Trophoblast cell (in vitro differentiated cells and primary cell): ENCODE measurements around the gene CHST15.

Experiments used
- DNase-seq, 2 donors: peaks; one replicate each; pipeline ENCODE4 v3.0.0-alpha.2; 2016
- H2AFZ ChIP-seq: 2 replicates; pipeline ENCODE4 v1.6.1; 2013; ENCODE audit warnings: low read length, moderate library complexity, mild to moderate bottlenecking; ENCODE audit not compliant: insufficient read depth, poor library complexity
- H2AK5ac ChIP-seq: 2 replicates; pipeline ENCODE4 v1.6.1; 2013; ENCODE audit warnings: mild to moderate bottlenecking, low read length
- H2BK120ac ChIP-seq: 2 replicates; pipeline ENCODE4 v1.6.1; 2013; ENCODE audit warnings: low read length, mild to moderate bottlenecking, moderate library complexity; ENCODE audit not compliant: insufficient read depth, poor library complexity
- H2BK12ac ChIP-seq: 2 replicates; pipeline ENCODE4 v1.6.1; 2013; ENCODE audit warnings: mild to moderate bottlenecking, low read length, moderate library complexity
- H2BK5ac ChIP-seq: 2 replicates; pipeline ENCODE4 v1.6.1; 2013; ENCODE audit warnings: low read length, low read depth, moderate library complexity, mild to moderate bottlenecking; ENCODE audit not compliant: poor library complexity
- H3K14ac ChIP-seq: 2 replicates; pipeline ENCODE4 v1.6.1; 2013; ENCODE audit warnings: mild to moderate bottlenecking, low read length
- H3K18ac ChIP-seq: 2 replicates; pipeline ENCODE4 v1.6.1; 2013; ENCODE audit warnings: mild to moderate bottlenecking, low read length
- H3K23ac ChIP-seq: 2 replicates; pipeline ENCODE4 v1.6.1; 2013; ENCODE audit warnings: low read length
- H3K27ac ChIP-seq: 2 replicates; pipeline ENCODE4 v1.5.1; 2013; ENCODE audit warnings: low read depth, mild to moderate bottlenecking, inconsistent platforms, low read length, moderate library complexity
- H3K27me3 ChIP-seq: 2 replicates; pipeline ENCODE4 v1.6.1; 2013; ENCODE audit warnings: inconsistent platforms, mild to moderate bottlenecking, low read length, moderate library complexity; ENCODE audit not compliant: insufficient read depth
- H3K36me3 ChIP-seq, 2 experiments: 1 replicate in 1 of 2; 2 replicates in 1 of 2; pipeline ENCODE4 v1.6.1; 2013; ENCODE audit warnings: low read length in 2 of 2, mild to moderate bottlenecking in 2 of 2, moderate library complexity in 1 of 2; ENCODE audit not compliant: insufficient read depth in 2 of 2, control insufficient read depth in 1 of 2
- H3K4ac ChIP-seq: 2 replicates; pipeline ENCODE4 v1.6.1; 2013; ENCODE audit warnings: low read depth, mild to moderate bottlenecking, low read length, moderate library complexity
- H3K4me1 ChIP-seq, 2 experiments: 1 replicate in 1 of 2; 2 replicates in 1 of 2; pipeline ENCODE4 v1.6.1; 2013; ENCODE audit warnings: low read length in 2 of 2, mild to moderate bottlenecking in 2 of 2, moderate library complexity in 1 of 2; ENCODE audit not compliant: insufficient read depth in 2 of 2, control insufficient read depth in 1 of 2
- H3K4me2 ChIP-seq: 2 replicates; pipeline ENCODE4 v1.6.1; 2013; ENCODE audit warnings: inconsistent platforms, mild to moderate bottlenecking, low read length, moderate library complexity
- H3K4me3 ChIP-seq: 2 replicates; pipeline ENCODE4 v1.5.1; 2013; ENCODE audit warnings: mild to moderate bottlenecking, low read depth, low read length, inconsistent platforms
- H3K79me1 ChIP-seq: one replicate; pipeline ENCODE4 v1.6.1; 2013; ENCODE audit warnings: low read length
- H3K79me2 ChIP-seq: 2 replicates; pipeline ENCODE4 v1.6.1; 2013; ENCODE audit warnings: low read length, mild to moderate bottlenecking; ENCODE audit not compliant: control insufficient read depth, insufficient read depth, poor library complexity
- H3K9ac ChIP-seq: 2 replicates; pipeline ENCODE4 v1.6.1; 2013; ENCODE audit warnings: mild to moderate bottlenecking, low read length
- H3K9me3 ChIP-seq: 2 replicates; pipeline ENCODE4 v1.6.1; 2013; ENCODE audit warnings: low read depth, mild to moderate bottlenecking, control low read depth, inconsistent platforms, low read length; ENCODE audit not compliant: insufficient read depth
- H4K12ac ChIP-seq: 2 replicates; pipeline ENCODE4 v1.6.1; 2013; ENCODE audit warnings: low read depth, mild to moderate bottlenecking, low read length, moderate library complexity
- H4K8ac ChIP-seq: 2 replicates; pipeline ENCODE4 v1.6.1; 2013; ENCODE audit warnings: low read depth, mild to moderate bottlenecking, low read length, moderate library complexity
- H4K91ac ChIP-seq: one replicate; pipeline ENCODE4 v1.6.1; 2013; ENCODE audit warnings: low read depth, mild to moderate bottlenecking, low read length, moderate library complexity
- WGBS: extraction: QIAGEN DNeasy Blood & Tissue Kit; methylation state at CpG from one replicate; pipeline ENCODE4 v1.1.7; 2013; ENCODE audit warnings: missing lambda C conversion rate; ENCODE audit not compliant: insufficient read length, insufficient coverage; ENCODE audit errors: extremely low coverage; 5-methylcytosine and 5-hydroxymethylcytosine counted together

Gene CHST15

DNA sequence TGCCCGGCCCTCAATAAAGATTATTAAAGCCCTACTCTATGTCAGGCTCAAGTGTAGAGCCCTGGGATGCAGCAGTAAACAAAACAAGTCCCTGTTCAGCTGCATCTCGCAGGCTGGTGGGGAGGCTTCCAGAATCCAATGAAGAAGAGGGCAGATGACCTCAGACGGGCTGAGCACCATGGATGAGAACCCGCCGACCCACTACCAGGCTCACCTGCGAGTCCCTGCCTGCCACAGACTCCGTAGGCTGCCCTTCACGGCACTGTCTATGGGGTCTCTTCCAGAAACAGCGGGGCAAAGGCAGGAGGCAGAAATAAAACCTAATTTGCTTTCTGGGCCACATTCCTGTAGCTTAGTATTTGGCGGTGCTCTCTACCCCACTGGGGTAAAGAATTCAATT, 22.7 kb downstream of the CHST15 start:
- Histone ChIP-seq H3K36me3 (no peaks in the 10 kb centered on the region), H3K14ac (no peak overlapping the region), H3K27ac (no peak overlapping the region), H3K4me1 (peaks cover 12 to 17% of the 10 kb centered on the region in 2 experiments), H2BK5ac (no peak overlapping the region), H4K8ac (no peak overlapping the region), H3K79me1 (no peaks in the 10 kb centered on the region), H3K79me2 (peaks cover 2% of the 10 kb centered on the region), H3K18ac (no peak overlapping the region), H3K4me3 (no peak overlapping the region), H3K4ac (no peak overlapping the region), H2AK5ac (no peak overlapping the region), H3K27me3 (no peaks in the 10 kb centered on the region), H3K9me3 (no peaks in the 10 kb centered on the region), H2BK120ac (no peak overlapping the region), H3K9ac (no peak overlapping the region), H4K12ac (no peak overlapping the region), H2BK12ac (no peak overlapping the region), H3K23ac (no peak overlapping the region), H3K4me2 (no peak overlapping the region), H2AFZ (no peak overlapping the region), H4K91ac (no peak overlapping the region)
- no CpG with 5 or more reads among the region's 10 CpGs for WGBS
- DNase-seq = no peak

DNA sequence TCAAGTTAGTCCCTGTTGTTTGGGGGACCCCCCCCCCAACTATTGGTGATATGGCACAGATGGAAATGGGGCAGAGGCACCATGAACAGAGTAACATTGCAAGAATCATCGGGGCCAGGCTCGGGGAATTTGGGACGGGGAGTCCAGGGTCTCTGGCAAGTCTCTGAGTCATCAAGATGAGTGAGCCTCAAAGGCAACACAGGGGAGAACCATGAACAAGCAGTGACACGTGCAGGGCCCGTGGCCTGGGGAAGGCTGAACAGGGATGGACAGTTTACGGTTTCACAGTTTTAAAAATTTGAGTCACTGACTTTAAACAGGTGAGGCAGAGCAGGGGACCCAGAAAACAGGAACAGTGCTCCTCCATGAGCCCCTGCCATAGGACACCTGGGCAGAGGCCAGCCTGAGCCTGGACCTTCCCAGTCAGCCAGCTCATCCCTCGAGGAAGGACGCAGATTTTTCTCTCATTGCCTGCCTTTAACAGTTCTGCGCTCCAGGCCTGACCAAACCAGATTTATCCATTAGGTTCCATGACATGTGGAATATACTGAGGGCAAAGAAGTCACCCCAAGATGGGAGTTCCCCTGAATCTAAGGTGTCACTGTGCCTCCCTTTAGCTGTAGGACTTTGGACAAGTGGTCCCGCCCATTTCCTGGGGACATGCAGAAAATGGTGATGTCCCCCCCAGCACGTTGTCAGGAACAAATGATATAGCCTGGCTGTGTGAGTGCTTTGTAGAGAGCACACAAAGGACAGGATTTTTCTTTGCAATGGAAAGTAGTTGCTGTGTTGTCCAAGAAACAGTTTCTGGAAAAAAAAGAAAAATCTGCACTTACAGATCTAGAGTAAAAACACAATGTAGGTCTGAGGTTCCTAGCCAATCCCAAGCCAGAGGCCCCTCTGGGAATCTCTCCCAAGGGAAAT, 23.8 kb downstream of the CHST15 start:
- no peak overlapping the region for H2BK12ac ChIP-seq
- H4K12ac ChIP-seq = no peak overlapping the region
- H3K27ac ChIP-seq = no peak overlapping the region
- no peak overlapping the region for H2BK120ac ChIP-seq
- DNase-seq = no peak
- no peaks in the 10 kb centered on the region for H3K9me3 ChIP-seq
- no peak overlapping the region for H4K8ac ChIP-seq
- H2AFZ ChIP-seq = no peak overlapping the region
- no peak overlapping the region for H2AK5ac ChIP-seq
- H3K18ac ChIP-seq = no peak overlapping the region
- peaks cover 12 to 14% of the 10 kb centered on the region in 2 experiments for H3K4me1 ChIP-seq
- no CpG with 5 or more reads among the region's 11 CpGs for WGBS
- H3K36me3 ChIP-seq = no peaks in the 10 kb centered on the region
- no peak overlapping the region for H4K91ac ChIP-seq
- no peak overlapping the region for H3K4ac ChIP-seq
- no peak overlapping the region for H3K9ac ChIP-seq
- no peak overlapping the region for H3K23ac ChIP-seq
- no peak overlapping the region for H2BK5ac ChIP-seq
- H3K4me2 ChIP-seq = no peak overlapping the region
- H3K4me3 ChIP-seq = no peak overlapping the region
- H3K79me1 ChIP-seq = no peaks in the 10 kb centered on the region
- no peaks in the 10 kb centered on the region for H3K27me3 ChIP-seq
- H3K79me2 ChIP-seq = peaks cover 2% of the 10 kb centered on the region
- no peak overlapping the region for H3K14ac ChIP-seq

DNA sequence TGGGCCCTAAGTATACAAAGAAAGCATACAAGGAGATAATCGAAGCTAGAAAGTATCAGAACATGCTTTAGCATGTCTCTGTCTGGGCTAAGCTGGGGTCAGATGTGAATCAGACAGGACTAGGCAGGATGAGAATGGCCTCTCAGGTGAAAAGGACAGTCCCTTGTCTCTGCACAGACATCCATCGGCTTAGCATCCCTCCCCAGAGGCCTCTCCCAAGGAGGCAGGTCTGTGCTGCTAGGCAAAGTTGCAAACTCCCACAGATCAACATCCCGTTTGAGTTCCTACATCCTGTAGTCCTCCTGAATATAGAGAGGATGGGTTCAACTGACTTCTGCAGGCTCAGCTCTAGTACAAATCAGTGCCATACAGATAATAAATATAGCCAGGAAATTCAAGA, 24.5 kb downstream of the CHST15 start:
- no peak overlapping the region for H2AK5ac ChIP-seq
- no peak overlapping the region for H4K12ac ChIP-seq
- H3K4me1 ChIP-seq = peaks cover 11 to 12% of the 10 kb centered on the region in 2 experiments
- no peak overlapping the region for H3K14ac ChIP-seq
- H2BK12ac ChIP-seq = no peak overlapping the region
- H3K4ac ChIP-seq = no peak overlapping the region
- no peak overlapping the region for H3K18ac ChIP-seq
- no peak overlapping the region for H3K4me2 ChIP-seq
- no peak overlapping the region for H3K4me3 ChIP-seq
- no peak for DNase-seq
- no peaks in the 10 kb centered on the region for H3K79me1 ChIP-seq
- H3K36me3 ChIP-seq = no peaks in the 10 kb centered on the region
- H2AFZ ChIP-seq = no peak overlapping the region
- H2BK5ac ChIP-seq = no peak overlapping the region
- H3K79me2 ChIP-seq = peaks cover 2% of the 10 kb centered on the region
- H3K27me3 ChIP-seq = no peaks in the 10 kb centered on the region
- H3K23ac ChIP-seq = no peak overlapping the region
- H3K9me3 ChIP-seq = no peaks in the 10 kb centered on the region
- no peak overlapping the region for H4K8ac ChIP-seq
- no peak overlapping the region for H2BK120ac ChIP-seq
- WGBS = no CpG with 5 or more reads among the region's 3 CpGs
- H4K91ac ChIP-seq = no peak overlapping the region
- no peak overlapping the region for H3K9ac ChIP-seq
- H3K27ac ChIP-seq = no peak overlapping the region

DNA sequence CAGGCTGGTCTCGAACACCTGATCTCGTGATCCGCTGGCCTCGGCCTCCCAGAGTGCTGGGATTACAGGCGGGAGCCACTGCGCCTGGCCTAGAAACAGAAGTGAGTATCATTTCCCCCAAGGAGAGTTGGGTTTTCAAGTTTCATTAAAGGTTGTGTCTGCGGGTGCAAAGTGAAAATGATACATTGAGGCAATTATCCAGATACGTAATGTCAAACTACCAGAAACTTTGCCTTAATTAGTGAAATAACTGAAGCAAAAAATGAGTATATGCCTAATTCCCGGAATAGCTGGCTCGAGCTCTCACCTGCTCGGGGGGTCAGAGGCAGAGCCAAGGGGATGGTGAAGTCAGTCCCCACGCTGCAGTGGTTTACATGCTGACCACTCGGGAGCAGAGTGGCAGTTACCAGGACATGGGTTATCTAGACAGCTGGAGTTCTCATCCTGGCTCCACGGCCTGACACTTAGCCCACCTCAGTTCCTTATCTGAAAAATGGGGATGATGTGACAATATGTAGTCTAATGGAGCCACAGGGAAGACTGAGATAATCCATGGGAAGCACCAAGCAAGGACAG, 25.5 kb downstream of the CHST15 start:
- DNase-seq = no peak
- WGBS = no CpG with 5 or more reads among the region's 14 CpGs

More for the DNA sequence above, 25.5 kb downstream of the CHST15 start:
- Histone ChIP-seq H3K4me3 (no peak overlapping the region), H4K12ac (no peak overlapping the region), H3K4ac (no peak overlapping the region), H3K79me2 (peaks cover 2% of the 10 kb centered on the region), H3K9me3 (no peaks in the 10 kb centered on the region), H2BK120ac (no peak overlapping the region), H3K4me1 (peaks cover 11 to 12% of the 10 kb centered on the region in 2 experiments), H3K27ac (no peak overlapping the region), H4K8ac (no peak overlapping the region), H3K14ac (no peak overlapping the region), H3K23ac (no peak overlapping the region), H4K91ac (no peak overlapping the region), H3K4me2 (no peak overlapping the region), H3K27me3 (no peaks in the 10 kb centered on the region), H2BK12ac (no peak overlapping the region), H2AK5ac (no peak overlapping the region), H3K79me1 (no peaks in the 10 kb centered on the region), H2AFZ (no peak overlapping the region), H3K18ac (no peak overlapping the region), H3K9ac (no peak overlapping the region), H2BK5ac (no peak overlapping the region), H3K36me3 (no peaks in the 10 kb centered on the region)
